Ecto neural progenitor cell (in vitro differentiated cells): ENCODE results near the gene WWC1.

Experiments
- DNase-seq: peaks from one replicate; pipeline ENCODE4 v3.0.0-alpha.2; 2018; ENCODE audit warnings: low spot score

The WWC1 gene

GRCh38 chr5:168494057-168494555 lies 202.7 kb downstream of the WWC1 start:
- no peak for DNase-seq

- DNase-seq = no peak
Observed at GRCh38 chr5:168502563-168503237, 211.3 kb downstream of the WWC1 start.

- no peak for DNase-seq
Observed at GRCh38 chr5:168513861-168514428, 222.5 kb downstream of the WWC1 start.
